GM15510 (cell line): ENCODE data around the gene SLC12A2.

Experiments
- POLR2A ChIP-seq: IDR thresholded peaks from 3 replicates; pipeline ENCODE4 v1.6.1; 2011; ENCODE audit warnings: borderline replicate concordance; ENCODE audit not compliant: insufficient read length; ENCODE audit errors: extremely low read depth

Gene SLC12A2

DNA sequence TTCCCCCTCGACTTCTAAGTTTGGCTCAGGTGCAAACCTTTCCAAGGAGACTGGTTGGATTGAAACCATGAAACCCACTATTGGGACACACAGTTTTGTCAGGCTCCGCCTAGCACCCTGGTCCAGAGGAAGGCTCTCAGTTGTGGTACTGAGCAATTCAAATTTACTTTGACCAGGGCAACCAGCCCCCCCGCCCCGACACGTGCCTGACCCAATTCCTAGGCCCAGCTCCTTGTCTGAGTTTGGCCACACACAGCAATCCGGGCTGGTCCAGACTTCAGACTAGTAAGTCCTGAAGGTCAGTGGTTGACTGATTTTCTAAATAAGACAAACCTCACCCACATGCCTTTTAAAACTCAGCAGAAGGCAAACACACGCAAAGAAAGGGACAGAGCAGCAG lies 132.7 kb downstream of the SLC12A2 start:
- no peak for TF ChIP-seq POLR2A

DNA sequence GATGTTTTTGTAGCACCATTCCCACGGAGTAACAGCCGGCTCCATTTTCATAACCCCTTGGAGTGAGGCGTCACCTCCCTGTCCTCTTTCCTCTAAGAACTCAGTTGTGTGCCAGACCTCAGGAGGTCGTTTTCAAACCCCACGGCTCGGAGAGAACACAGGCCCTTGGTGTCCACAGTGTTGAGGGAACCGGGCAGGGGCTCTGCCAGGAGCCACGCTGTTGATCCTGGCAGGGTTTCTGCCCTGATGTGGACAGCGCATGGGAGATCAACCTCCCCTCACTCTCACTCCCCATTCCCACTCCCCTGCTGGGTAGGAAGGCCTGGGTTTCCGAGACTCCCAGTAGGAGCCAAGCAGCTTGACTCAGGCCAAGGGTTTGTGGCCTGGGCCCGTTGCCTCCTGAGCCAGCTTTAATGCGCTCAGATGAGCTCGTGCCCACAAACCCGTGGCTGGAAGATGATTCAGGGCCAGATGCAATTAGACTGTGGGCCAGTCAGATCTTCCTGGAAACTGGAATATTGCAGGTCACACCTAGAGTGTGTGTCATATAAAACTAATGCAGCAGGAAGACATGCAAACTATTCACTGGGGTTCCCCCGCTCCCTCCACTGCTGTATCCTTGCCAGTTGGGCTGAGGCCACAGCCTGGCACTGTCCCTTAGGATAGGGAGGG lies 133.4 kb downstream of the SLC12A2 start:
- TF ChIP-seq POLR2A, result no peak

DNA sequence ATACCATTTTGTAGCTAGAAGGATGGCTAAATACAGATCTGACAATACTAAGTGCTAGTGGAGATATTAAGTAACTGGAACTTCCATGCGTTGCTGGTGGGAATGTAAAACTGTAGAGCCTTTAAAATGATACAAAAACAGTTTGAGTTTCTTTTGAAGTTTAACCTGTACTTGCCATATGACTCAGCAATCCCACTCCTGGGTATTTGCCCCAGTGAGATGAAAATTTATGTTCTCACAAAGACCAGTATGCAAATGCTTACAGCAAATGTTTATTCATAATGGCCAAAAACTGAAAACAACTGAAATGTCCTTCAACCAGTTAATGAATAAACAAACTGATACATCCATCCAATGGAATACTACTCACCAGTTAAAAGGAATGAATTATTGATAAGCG lies 137.3 kb downstream of the SLC12A2 start:
- no peak for TF ChIP-seq POLR2A

DNA sequence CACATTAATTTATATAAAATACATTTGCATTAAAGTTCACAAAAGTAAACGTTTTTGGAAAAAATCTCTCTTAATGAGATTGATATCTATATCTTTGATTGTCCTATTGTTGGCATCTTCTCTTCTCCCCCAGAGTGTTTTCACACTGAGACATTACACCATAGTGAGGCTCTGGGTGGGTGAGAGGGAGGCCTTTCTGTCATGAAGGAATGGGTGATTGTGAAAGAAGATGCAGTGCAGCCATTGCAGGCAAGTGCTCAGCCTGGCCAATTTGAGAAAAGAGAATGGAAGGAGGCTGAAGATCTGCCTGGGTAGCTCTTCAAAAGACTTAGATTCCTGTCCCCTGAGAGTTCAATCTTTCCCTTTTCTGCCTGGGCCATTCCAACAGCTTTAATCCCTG lies 140.8 kb downstream of the SLC12A2 start:
- TF ChIP-seq POLR2A, result no peak

DNA sequence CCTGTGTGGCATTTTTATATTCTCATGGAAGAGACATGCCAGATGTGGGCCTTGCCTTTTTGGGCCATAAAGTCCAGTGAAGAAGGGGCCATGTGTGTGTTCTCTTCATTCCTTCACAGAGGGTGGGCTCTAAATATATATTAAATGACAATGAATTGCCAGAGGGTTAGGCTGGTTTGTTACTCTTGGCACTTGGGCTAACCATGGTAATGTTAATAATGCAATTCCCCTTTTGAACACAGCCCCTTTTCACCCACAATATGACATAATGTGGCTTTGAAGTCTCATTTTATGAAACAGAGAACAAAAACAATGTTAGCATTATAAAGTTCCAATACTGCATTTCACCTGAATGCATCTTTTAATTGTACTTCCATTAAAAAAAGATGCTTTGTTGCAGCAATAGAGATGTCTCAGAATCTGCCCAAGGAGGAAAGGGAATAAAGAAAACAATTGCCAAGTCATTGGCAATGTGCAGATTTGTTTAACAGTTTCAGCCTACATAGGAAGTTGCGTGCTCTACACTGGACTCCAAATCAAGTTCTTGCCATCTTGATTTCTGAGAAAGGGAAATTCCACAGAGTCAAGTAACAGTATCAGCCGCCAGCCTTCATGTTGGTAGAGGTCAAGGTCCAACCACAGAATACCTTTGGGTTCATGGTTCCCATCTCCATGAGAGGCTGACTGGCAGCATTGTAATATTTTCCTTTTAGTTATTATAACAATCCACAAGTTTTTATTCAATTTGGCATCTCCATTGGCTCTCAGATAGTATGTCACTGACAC lies 141.9 kb downstream of the SLC12A2 start:
- TF ChIP-seq POLR2A, result no peak

DNA sequence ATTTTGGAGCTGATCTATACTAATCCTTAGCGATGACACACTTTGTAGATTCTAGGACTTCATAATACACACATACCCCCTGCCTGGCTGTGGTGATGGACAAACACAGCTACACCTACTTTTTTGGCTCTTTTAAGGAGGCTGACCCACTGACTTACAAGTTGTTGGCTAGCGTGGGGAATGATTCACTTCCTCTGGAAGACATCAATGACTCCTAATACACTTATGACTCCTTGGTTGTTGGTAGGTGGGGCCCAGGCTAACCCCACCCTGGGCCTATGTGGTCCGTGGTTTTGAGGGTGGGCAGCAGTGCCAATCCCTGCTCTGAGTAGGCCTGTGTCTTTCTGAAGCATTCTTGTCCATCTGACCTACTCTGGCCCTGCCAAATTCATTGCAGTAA lies 144.4 kb downstream of the SLC12A2 start:
- TF ChIP-seq POLR2A, result no peak

DNA sequence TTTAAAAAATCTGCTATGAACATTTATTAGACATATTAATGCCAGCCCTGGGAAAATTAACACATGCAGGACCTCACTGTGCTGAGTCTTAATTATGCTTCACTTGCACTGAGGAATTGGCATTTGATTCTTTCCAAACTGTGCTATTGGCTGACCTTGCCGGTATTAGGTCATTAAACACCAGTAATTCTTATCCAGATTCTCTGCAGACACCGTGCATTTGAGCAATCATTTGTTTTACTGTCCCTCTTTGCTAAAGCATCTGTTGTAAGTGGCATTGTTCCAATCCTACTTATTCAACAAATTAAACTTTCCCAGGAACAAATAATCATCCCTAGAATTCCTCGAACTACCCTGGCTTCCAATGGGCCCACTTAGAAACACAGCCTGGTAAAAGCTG lies 145.0 kb downstream of the SLC12A2 start:
- TF ChIP-seq POLR2A, result no peak

DNA sequence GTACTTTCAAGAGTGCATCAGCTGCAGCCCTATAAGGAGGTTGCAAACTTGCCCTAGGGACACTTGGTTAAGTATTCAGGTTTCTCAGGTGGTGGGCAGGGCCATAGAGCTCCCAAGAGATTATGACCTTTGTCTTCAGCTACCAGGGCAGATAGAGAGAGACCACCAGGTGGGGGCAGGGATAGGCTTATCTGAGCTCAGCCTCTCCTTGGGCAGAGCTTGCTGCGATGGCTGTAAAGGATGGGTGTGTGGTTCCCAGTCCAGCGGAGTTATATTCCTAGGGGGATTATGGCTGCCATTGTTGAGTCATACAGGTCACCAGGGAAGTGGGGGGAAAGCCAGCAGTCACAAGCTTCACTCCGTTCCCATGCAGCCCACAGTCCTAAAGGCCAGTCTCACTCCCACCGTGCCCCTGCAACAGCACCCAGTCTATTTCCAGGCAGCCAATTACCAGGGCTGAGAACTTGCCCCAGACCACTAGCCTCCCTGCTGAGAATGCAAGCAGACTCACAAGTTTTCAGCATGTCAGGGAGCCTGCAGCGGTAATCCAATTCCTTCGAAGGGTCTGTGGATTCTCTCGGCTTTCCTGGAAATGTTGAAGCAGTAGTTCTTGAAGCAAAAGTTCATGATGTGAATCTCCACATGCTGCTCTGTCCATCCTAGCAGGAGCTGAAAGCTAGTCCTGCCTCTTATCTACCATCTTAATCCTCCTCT lies 151.5 kb downstream of the SLC12A2 start:
- no peak for TF ChIP-seq POLR2A

DNA sequence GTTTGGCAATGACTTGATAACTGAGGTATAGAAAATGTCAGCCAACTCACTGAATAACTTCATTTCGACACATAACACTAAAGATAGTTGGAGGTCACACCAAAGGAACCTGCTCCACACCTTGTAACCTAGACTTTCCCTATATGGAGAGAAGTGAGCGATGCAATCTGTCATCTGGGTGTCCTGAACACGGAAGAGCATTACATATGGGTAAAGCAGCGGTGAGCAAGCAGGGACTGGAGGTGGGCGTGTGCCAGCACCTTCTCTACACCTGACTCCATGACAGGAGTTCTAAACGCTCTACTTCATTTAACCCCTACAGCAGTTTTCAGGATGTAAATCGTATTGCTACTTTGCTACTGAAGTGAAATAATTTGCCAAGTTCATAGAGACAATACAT lies 152.8 kb downstream of the SLC12A2 start:
- TF ChIP-seq POLR2A, result no peak

DNA sequence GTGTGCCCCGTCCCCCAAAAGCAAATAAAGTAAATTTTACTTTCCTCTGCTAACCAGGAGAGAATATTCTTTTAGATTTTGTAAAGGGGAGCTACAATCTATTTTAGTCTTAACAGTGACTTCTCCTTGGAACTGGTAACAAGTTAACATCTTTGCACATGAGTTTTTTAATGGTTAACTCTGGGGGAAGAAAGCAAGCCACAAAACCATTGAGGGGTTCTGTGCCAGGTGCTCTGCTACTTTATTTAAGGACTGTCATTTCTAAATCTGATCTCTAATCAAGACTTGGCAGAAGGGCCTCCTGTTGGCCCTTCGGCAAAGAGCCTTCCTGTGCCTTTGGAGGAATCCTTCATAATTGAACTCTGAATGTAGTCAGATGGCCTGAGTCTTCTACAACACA lies 153.4 kb downstream of the SLC12A2 start:
- no peak for TF ChIP-seq POLR2A

DNA sequence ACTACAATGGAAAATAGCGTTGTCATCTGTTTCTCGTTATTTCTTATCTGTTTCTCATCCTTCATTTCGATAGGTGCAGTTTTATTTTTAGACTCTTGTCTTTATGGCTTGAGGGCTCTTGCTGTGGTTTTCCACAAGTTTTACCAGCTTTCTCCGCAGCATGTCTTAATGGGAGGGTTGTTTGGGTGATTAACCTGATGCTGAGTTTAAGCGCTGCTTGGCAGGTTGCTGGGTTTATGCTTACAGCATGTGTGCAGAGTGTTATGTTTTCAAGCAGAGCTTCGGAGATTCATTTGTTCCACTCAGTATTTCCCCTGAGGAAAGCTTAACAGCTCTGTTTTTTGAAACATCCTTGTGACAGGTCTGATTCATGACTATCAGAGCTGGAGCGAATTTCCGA lies 154.0 kb downstream of the SLC12A2 start:
- TF ChIP-seq POLR2A, result no peak
